ENCODE measurements around the gene IGFBP5. TPM values are rescaled to one million over a fixed set of nuclear protein-coding genes. Genes with fewer than 3 reads are reported as not detected.

Gene IGFBP5
- total and polyA plus RNA-seq, 10 of the 15 experiments (the other 5 are each of a cell fraction or from before 2014, with no cell fraction given), result 2.8 TPM; not detected in 9

GRCh38 chr2:216657086-216657855 is 38.1 kb downstream of the IGFBP5 start:
- intact Hi-C loops (cut with micrococcal nuclease; ENCODE audit: unreplicated experiment), result no loop called here
- ATAC-seq, result no peak
- RAD21 ChIA-PET (ENCODE audit: unreplicated experiment), result interaction anchor here (1.0 to 12.2 kb wide), 2 partner anchors 8 to 136 kb away, joined by 3 to 239 read pairs; no protein-coding TSS in a partner anchor
- CTCF ChIA-PET, result interaction anchor here (1.4 to 1.5 kb wide), 2 partner anchors 138 to 141 kb away, joined by 3 to 6 read pairs; no protein-coding TSS in a partner anchor
- Histone ChIP-seq H4K20me1 (ENCODE audit: control insufficient read depth, insufficient read depth) (no peaks in the 10 kb centered on the region), H3K4me2 (ENCODE audit: control insufficient read depth, insufficient read depth) (no peak overlapping the region), H3K4me3 (no peak overlapping the region), H3K79me2 (ENCODE audit: control insufficient read depth, insufficient read depth, low read length) (no peaks in the 10 kb centered on the region), H3K27ac (ENCODE audit: control insufficient read depth, insufficient read depth) (no peak overlapping the region), H2AFZ (ENCODE audit: control insufficient read depth, low read depth, low read length) (no peak overlapping the region), H3K36me3 (ENCODE audit: control insufficient read depth in 2 of 2, insufficient read depth in 2 of 2, low read length in 1 of 2) (no peaks in the 10 kb centered on the region), H3K9me3 (replicated peaks; ENCODE audit: control insufficient read depth, insufficient read depth, low read length) (no peaks in the 10 kb centered on the region), H3K9ac (ENCODE audit: control insufficient read depth, insufficient read depth, low read length) (no peak overlapping the region), H3K4me1 (ENCODE audit: control insufficient read depth, insufficient read depth, low read length) (no peaks in the 10 kb centered on the region), H3K27me3 (replicated peaks in 1 of 2; ENCODE audit: control insufficient read depth in 2 of 2, insufficient read depth in 2 of 2, low read length in 1 of 2) (peaks cover 0 to 3% of the 10 kb centered on the region in 2 experiments; a peak in 1 of 4 replicates)
- BruUV-seq (replicated peaks), result no TSS peak
- POLR2A ChIA-PET, result no interaction called here
- WGBS (ENCODE audit: insufficient coverage, insufficient replicate concordance, low lambda C conversion rate, missing lambda C conversion rate), result 59% methylated on average over 15 of the region's 16 CpGs
- no peak for FAIRE-seq
- SMC1A ChIA-PET (ENCODE audit: uncharacterized antibody, unreplicated experiment), result no interaction called here
- no peak for DNase-seq (ENCODE audit: low read depth, low spot score)
- in situ Hi-C loops (cut with MboI), result no loop called here
- no peak for TF ChIP-seq ZBTB33 (IDR thresholded peaks at IDR 0.05)
- no peak for TF ChIP-seq HDGF (IDR thresholded peaks at IDR 0.05)
- no peak for TF ChIP-seq STAT3 (IDR thresholded peaks at IDR 0.05; ENCODE audit: low read depth, low read length)
- TF ChIP-seq POLR2AphosphoS2 (IDR thresholded peaks at IDR 0.05; ENCODE audit: low read depth, low read length), result no peak
- no peak for TF ChIP-seq ZNF274 (IDR thresholded peaks at IDR 0.05; ENCODE audit: insufficient read depth, insufficient read length)
- TF ChIP-seq ZNF24 (IDR thresholded peaks at IDR 0.05), result no peak
- TF ChIP-seq JUND (IDR thresholded peaks at IDR 0.05; ENCODE audit: low read depth, low read length), result no peak
- no peak for TF ChIP-seq MYB (IDR thresholded peaks at IDR 0.05; ENCODE audit: borderline replicate concordance, low read depth, low read length)
- TF ChIP-seq BACH1 (IDR thresholded peaks at IDR 0.05; ENCODE audit: borderline replicate concordance), result no peak
- TF ChIP-seq FOS (IDR thresholded peaks at IDR 0.05; ENCODE audit: borderline replicate concordance, extremely low read depth, insufficient read length), result no peak
- no peak for TF ChIP-seq MYC (IDR thresholded peaks at IDR 0.05; ENCODE audit: insufficient read depth, insufficient read length, insufficient replicate concordance, low read length, severe bottlenecking)
- TF ChIP-seq GATAD2B (conservative IDR thresholded peaks at IDR 0.05; ENCODE audit: low read depth), result no peak
- TF ChIP-seq BRCA1 (IDR thresholded peaks at IDR 0.05; ENCODE audit: low read depth, low read length), result no peak
- TF ChIP-seq SMARCA5 (IDR thresholded peaks at IDR 0.05), result no peak
- no peak for TF ChIP-seq CUX1 (IDR thresholded peaks at IDR 0.05; ENCODE audit: insufficient replicate concordance, low read depth, low read length)
- no peak for TF ChIP-seq ZNF384 (IDR thresholded peaks at IDR 0.05; ENCODE audit: borderline replicate concordance, low read depth, low read length)
- no peak for TF ChIP-seq ASH2L (IDR thresholded peaks at IDR 0.05; ENCODE audit: borderline replicate concordance, low read depth)
- no peak for TF ChIP-seq SUZ12 (IDR thresholded peaks at IDR 0.05; ENCODE audit: unreplicated experiment)

All from GM12878 (cell line).